HEK293 (cell line): Measurements from ENCODE around the gene PTPRK.

ENCODE experiments used
- BCL11A ChIP-seq: fragments of 450-650 bp; formaldehyde crosslinking; IDR thresholded peaks from 2 replicates; pipeline ENCODE4 v1.5.1; 2016; ENCODE audit warnings: low read depth, missing biosample characterization, missing genetic modification characterization
- KLF10 ChIP-seq: fragments of 450-650 bp; IDR thresholded peaks from 2 replicates; pipeline ENCODE4 v1.5.1; 2018; ENCODE audit warnings: missing biosample characterization, mild to moderate bottlenecking, missing genetic modification characterization
- MEIS1 ChIP-seq: sonication (generic); formaldehyde crosslinking; IDR thresholded peaks from 2 replicates; pipeline ENCODE4 v1.8.1; 2022; ENCODE audit warnings: missing genetic modification reagents, mild to moderate bottlenecking, borderline replicate concordance
- SP2 ChIP-seq: fragments of 450-650 bp; formaldehyde crosslinking; IDR thresholded peaks from 2 replicates; pipeline ENCODE4 v1.5.1; 2016; ENCODE audit warnings: missing biosample characterization, missing genetic modification characterization
- ZFP3 ChIP-seq: fragments of 450-650 bp; formaldehyde crosslinking; IDR thresholded peaks from 2 replicates; pipeline ENCODE4 v1.5.1; 2016; ENCODE audit warnings: low read depth, missing biosample characterization, missing genetic modification characterization
- ZNF354C ChIP-seq: fragments of 450-650 bp; formaldehyde crosslinking; IDR thresholded peaks from 2 replicates; pipeline ENCODE4 v1.5.1; 2016; ENCODE audit warnings: missing biosample characterization, missing genetic modification characterization, low read depth, borderline replicate concordance
- ZNF48 ChIP-seq: fragments of 450-650 bp; formaldehyde crosslinking; IDR thresholded peaks from 2 replicates; pipeline ENCODE4 v1.5.1; 2016; ENCODE audit warnings: missing biosample characterization, missing genetic modification characterization
- ZNF776 ChIP-seq: fragments of 450-650 bp; formaldehyde crosslinking; IDR thresholded peaks from 2 replicates; pipeline ENCODE4 v1.5.0; 2017; ENCODE audit warnings: missing biosample characterization, missing genetic modification characterization, borderline replicate concordance
- ZNF791 ChIP-seq: fragments of 450-650 bp; formaldehyde crosslinking; IDR thresholded peaks from 2 replicates; pipeline ENCODE4 v1.5.1; 2016; ENCODE audit warnings: missing biosample characterization, missing genetic modification characterization
- ZNF837 ChIP-seq: fragments of 450-650 bp; formaldehyde crosslinking; IDR thresholded peaks from 2 replicates; pipeline ENCODE4 v1.5.1; 2016; ENCODE audit warnings: missing biosample characterization, missing genetic modification characterization
- TF ChIP-seq, protein P1 (sequence below): fragments of 450-650 bp; formaldehyde crosslinking; IDR thresholded peaks from 2 replicates; pipeline ENCODE4 v1.5.1; 2016; ENCODE audit warnings: missing biosample characterization, missing genetic modification characterization
- TF ChIP-seq, protein P2 (sequence below): fragments of 450-650 bp; formaldehyde crosslinking; IDR thresholded peaks from 2 replicates; pipeline ENCODE4 v1.5.1; 2016; ENCODE audit warnings: missing biosample characterization, missing genetic modification characterization
- TF ChIP-seq, protein P3 (sequence below): fragments of 450-650 bp; IDR thresholded peaks from 2 replicates; pipeline ENCODE4 v1.5.1; 2018; ENCODE audit warnings: missing biosample characterization, mild to moderate bottlenecking, missing genetic modification characterization

DNA sequence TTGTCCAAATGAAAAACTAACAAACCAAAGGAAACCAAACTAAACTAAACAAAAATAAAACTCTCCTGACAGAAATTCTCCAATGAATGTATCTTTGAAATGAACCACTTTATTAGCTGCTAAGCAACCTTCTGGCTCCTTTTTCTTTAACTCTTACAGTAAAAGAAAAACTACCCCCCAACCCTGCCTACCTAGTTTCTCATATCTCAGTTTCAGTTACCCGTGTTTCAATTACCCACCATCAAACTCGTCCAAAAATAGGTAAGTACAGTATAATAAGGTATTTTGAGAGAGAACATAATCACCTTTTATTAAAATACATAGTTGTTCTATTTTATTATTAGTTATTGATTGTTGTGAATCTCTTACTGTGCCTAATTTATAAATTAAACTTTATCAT is 442.1 kb downstream of the PTPRK start:
- no peak for TF ChIP-seq SP2 (tag by site-specific recombination)
- TF ChIP-seq, protein P1, sequence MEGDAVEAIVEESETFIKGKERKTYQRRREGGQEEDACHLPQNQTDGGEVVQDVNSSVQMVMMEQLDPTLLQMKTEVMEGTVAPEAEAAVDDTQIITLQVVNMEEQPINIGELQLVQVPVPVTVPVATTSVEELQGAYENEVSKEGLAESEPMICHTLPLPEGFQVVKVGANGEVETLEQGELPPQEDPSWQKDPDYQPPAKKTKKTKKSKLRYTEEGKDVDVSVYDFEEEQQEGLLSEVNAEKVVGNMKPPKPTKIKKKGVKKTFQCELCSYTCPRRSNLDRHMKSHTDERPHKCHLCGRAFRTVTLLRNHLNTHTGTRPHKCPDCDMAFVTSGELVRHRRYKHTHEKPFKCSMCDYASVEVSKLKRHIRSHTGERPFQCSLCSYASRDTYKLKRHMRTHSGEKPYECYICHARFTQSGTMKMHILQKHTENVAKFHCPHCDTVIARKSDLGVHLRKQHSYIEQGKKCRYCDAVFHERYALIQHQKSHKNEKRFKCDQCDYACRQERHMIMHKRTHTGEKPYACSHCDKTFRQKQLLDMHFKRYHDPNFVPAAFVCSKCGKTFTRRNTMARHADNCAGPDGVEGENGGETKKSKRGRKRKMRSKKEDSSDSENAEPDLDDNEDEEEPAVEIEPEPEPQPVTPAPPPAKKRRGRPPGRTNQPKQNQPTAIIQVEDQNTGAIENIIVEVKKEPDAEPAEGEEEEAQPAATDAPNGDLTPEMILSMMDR (tag by site-specific recombination) = no peak
- no peak for TF ChIP-seq ZNF837 (tag by site-specific recombination)
- TF ChIP-seq, protein P2, sequence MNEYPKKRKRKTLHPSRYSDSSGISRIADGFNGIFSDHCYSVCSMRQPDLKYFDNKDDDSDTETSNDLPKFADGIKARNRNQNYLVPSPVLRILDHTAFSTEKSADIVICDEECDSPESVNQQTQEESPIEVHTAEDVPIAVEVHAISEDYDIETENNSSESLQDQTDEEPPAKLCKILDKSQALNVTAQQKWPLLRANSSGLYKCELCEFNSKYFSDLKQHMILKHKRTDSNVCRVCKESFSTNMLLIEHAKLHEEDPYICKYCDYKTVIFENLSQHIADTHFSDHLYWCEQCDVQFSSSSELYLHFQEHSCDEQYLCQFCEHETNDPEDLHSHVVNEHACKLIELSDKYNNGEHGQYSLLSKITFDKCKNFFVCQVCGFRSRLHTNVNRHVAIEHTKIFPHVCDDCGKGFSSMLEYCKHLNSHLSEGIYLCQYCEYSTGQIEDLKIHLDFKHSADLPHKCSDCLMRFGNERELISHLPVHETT (tag by site-specific recombination) = no peak
- TF ChIP-seq ZNF48 = no peak
- no peak for TF ChIP-seq ZNF354C (tag by site-specific recombination)
- TF ChIP-seq ZFP3 (tag by site-specific recombination) = no peak
- TF ChIP-seq ZNF776 (tag by site-specific recombination) = no peak
- TF ChIP-seq, protein P3, sequence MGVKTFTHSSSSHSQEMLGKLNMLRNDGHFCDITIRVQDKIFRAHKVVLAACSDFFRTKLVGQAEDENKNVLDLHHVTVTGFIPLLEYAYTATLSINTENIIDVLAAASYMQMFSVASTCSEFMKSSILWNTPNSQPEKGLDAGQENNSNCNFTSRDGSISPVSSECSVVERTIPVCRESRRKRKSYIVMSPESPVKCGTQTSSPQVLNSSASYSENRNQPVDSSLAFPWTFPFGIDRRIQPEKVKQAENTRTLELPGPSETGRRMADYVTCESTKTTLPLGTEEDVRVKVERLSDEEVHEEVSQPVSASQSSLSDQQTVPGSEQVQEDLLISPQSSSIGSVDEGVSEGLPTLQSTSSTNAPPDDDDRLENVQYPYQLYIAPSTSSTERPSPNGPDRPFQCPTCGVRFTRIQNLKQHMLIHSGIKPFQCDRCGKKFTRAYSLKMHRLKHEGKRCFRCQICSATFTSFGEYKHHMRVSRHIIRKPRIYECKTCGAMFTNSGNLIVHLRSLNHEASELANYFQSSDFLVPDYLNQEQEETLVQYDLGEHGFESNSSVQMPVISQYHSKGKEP = no peak
- TF ChIP-seq KLF10 (tag by site-specific recombination) = no peak
- TF ChIP-seq BCL11A (tag by site-specific recombination) = no peak
- no peak for TF ChIP-seq ZNF791 (tag by site-specific recombination)
- TF ChIP-seq MEIS1 (CRISPR knock-in tag) = no peak
